GM18519 (cell line): ENCODE measurements around the gene GRK4.
A peak's percentile ranks its signal among the peaks of the same experiment; 100 is the strongest.
"Not testable (repeated sequence)": the region's sequence is repeated elsewhere in the genome, so short reads cannot be mapped to it uniquely, and the experiment has no call there.

Source experiments
- ATAC-seq: cut with Tn5 transposase; IDR thresholded peaks from one replicate; pipeline ENCODE4 v1.9.1; 2021; ENCODE audit warnings: mild to moderate bottlenecking, moderate library complexity; ENCODE audit not compliant: unreplicated experiment, low FRiP score

Gene GRK4

DNA sequence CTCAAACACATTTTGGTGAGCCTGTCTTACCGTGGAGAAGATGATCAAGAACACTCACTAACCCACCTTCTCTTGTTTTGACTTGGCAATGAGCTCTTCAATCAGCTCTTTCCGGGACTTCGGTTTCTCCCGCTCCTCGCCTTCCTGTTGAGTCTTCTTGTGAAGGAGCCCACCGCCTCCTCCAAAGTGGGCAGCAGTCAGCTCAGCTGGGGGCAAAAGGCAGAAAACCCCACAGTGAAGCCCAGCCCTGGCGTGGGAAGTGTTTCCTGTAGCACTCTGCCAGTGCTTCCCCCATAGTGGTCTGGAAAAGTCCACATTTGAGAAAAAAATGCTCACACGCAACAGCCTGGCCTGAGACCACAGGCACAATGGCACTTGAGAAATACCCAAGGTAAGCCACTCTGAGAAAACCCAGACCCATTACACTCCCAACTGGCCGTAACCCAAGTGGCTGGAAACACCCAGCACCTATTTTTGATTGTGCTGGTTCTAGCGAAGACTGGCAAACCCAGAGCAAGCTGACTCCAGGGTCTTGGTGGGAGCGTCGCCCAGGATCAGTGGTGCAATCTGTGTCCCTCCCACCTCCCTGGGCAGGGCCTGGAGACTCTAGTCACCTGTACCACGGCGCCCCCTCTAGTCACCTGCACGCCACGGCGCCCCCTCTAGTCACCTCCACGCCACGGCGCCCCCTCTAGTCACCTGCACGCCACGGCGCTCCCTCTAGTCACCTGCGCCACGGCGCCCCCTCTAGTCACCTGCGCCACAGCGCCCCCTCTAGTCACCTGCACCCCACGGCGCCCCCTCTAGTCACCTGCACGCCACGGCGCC, 8.8 kb upstream of the GRK4 start:
- ATAC-seq, result no peak

- ATAC-seq, result not testable (repeated sequence)
These were observed 8.0 kb upstream of the GRK4 start for GRCh38 chr4:2955186-2956044.

DNA sequence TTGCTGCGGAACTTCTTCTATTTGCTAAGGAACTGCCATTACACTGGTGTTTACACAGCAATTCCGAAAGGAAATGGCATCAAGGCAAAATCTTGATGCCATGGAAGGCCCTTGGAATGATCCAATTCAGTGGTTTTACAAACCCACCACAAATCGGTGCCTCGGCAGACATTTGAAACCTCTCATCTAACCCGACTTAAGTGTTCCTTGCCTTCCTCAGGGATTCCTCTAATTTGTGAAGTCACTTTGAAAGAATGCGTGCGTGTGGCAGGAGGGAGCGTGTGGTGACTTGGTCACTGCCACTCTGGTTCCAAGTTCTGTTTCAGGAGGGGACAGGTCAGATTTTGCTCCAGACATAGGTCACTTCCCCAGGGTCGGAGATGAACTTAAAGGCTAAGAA, 4.9 kb upstream of the GRK4 start:
- no peak for ATAC-seq

GRCh38 chr4:2960450-2960849, 2.9 kb upstream of the GRK4 start:
- not testable (repeated sequence) for ATAC-seq

DNA sequence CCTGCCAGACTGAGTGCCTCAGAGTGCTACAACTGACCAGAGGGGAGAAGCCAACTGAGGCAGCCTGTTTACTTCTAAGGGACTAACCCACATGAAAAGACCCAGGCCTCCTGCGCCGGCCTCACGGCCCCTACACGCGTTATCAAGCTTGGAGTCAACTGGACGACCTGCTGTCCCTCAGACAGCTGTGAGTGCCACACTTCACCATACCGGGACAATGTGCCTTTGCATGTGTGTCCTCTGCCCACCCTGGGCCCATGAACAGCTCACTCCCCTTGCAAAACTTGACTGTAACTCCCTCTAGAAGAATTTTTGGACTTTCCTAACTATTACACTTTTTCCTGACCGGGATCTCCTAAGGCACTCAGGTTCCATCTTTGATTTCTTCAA, 2.0 kb upstream of the GRK4 start:
- no peak for ATAC-seq

GRCh38 chr4:2961811-2962441, 1.4 kb upstream of the GRK4 start:
- no peak for ATAC-seq

- peak; percentile 15 for ATAC-seq
These were observed 677 bp upstream of the GRK4 start for GRCh38 chr4:2962614-2963174.

DNA sequence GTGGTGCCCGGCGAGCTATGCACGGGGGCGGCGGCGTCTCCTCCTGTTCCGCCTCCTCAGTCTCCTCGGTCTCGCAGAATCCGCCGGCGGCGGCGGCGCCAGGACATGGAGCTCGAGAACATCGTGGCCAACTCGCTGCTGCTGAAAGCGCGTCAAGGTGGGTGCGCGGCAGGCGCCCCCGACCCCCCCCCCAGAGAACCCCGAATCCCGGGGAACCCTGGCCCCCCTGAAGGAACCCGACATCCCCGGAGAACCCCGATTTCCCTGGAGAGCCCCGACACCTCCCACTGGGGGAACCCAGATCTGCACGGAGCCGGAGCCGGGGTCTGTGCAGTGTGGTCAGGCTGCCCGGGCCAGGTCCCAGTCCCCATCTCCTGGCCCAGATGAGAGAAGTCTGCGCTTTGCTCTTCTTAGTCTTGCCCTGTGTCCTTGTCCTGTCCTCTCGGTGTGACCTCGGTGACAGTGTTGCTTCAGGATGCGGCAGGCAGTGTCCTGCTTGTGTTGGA, 648 bp downstream of the GRK4 start:
- ATAC-seq, result no peak

DNA sequence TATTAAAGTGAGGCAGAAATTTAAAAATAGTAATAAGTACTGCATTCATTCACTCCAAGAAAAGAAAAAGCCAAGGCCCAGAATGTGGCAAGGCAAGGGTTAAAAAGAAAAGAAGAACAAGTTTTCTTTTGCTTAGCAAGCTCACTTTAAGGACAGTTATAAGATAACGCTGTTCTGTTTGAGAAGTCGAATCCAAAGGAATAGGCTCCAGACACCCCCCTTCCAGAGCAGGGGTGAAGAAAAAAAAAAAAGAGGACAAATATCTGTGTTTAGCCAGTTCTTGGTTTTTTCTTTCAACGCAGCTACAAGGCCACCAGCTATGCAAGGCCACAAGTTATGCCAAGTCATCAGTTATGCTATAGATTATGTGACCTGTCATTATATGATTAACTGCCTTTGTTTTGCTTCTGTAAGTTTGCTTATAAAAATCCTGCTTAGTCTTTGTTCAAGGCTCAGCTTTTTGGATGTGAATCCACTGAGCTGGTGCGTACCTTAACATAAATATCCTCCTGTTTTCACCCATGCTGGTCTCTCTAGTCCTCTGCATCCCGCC, 1.4 kb downstream of the GRK4 start:
- no peak for ATAC-seq

GRCh38 chr4:2965262-2965661, 1.9 kb downstream of the GRK4 start:
- ATAC-seq, result no peak

DNA sequence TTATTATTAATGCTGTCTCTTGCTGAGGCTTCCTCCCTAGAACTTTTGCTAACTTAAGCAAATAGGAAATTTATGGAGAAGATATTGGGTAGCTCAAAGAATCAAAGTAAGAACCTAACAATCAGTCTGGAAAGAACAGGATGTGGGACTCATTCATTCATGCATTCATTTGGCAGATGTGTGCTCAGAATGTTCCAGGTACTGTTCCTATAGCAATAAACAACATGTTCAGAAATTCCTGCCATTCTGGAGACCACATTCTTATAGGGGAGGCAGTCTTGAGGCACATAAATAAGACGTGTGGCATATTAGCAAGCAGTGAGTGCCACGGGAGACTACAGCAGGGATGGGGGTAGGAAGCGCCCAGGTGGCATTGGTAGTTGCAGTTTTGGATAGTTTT, 5.0 kb downstream of the GRK4 start:
- ATAC-seq, result no peak

DNA sequence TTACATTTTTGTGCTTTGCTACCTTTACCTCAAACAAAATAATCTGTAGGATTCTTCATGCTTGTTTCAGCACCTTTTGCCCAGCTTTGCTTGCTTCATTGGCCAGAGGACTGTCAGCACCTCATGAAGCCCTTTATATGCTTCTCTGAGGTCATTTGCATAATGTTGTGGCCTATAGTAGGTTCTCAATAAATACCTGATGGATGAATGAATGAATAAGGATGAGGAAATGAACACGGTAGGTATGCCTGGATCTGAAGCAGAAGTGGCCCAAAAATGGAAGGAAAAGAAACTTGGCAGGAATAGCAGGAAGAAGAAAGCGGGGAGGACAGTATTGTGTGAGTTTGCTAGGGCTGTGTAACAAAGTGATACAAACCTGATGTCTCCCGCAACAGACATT, 7.9 kb downstream of the GRK4 start:
- ATAC-seq, result no peak

DNA sequence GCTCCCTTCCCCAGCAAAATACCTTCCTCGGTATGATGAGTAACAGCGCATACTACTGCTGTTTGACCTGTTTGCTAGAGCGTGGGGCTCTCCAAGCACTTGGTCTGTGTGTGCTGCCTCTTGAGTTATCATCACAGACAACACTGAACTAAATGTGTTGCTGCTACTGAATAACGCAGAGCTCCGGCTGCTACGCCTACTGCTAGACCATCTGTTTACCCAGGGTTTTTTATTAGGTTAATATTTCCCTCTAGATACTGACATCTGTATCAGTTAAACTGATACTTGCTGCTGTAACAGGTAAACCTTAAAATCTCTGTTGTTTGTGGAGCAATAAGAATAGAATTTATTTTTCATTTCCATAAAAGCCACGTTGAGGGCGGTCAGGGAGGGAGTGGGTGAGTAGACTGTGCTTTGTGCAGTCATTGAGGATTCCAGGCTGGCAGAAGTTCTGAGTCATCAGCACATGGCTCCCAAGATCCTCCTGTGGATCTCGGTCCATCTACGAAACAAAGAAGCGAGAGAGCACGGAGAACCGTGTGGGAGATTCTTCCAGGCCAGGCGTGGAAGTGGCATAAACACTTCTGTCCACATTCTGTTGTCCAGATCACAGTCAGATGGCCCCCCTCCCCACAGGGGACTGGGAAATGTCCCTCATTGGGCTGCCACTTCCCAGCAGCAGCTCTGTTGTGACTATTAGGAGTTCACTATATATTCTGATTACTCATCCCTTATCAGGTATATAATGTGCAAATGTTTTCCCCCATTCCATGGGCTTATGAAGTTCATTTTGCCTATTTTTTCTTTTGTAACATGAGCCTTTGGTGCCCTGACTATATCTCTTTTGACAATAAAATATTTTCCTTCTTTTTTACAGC, 14.1 kb downstream of the GRK4 start:
- no peak for ATAC-seq

- ATAC-seq, result no peak
These were observed 18.0 kb downstream of the GRK4 start for GRCh38 chr4:2981256-2981819.

DNA sequence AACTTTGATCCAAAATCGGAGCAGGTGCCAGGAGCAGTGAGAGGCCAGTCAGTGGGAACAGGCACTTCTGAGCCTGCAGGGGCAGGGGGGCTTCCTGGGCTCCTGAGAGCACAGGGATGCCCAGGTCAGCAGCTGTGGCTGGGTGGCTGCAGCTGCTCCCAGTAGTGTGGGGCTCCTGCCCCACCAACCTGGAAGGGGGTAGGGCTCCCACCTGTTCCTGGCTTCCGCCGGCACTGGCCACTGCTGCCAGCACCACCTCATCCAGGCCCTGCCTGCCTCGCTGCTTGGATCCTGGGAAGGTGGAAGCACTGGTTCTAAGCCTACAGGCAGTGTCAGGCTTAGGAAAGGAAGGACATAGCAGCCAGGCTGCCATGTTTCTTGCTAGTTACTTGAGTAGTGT, 18.6 kb downstream of the GRK4 start:
- no peak for ATAC-seq

DNA sequence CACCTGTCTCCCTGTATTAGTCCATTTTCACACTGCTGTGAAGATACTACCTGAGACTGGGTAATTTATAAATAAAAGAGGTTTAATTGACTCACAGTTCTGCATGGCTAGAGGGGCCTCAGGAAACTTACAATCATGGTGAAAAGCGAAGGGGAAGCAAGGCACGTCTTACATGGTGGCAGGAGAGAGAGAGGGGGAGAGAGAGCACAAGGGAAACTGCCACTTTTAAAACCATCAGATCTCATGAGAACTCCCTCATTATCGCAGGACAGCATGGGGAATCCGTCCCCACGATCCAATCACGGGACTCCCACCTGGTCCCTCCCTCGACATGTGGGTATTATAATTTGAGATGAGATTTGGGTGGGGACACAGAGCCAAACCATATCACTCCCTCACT, 20.3 kb downstream of the GRK4 start:
- not testable (repeated sequence) for ATAC-seq

GRCh38 chr4:2991243-2991642, 27.9 kb downstream of the GRK4 start:
- no peak for ATAC-seq

GRCh38 chr4:2994917-2995316, 31.5 kb downstream of the GRK4 start:
- no peak for ATAC-seq
